Mesodermal cell (in vitro differentiated cells): ENCODE data around the gene ASB7.

Experiments used
- H3K27ac ChIP-seq: 2 replicates; pipeline ENCODE4 v1.7.0; 2013; ENCODE audit warnings: mild to moderate bottlenecking, low read depth, low read length, moderate library complexity; ENCODE audit not compliant: severe bottlenecking
- H3K36me3 ChIP-seq: 2 replicates; pipeline ENCODE4 v1.7.1; 2013; ENCODE audit warnings: mild to moderate bottlenecking, low read length, moderate library complexity; ENCODE audit not compliant: control insufficient read depth, insufficient read depth
- H3K4me1 ChIP-seq: one replicate; pipeline ENCODE4 v1.7.1; 2013; ENCODE audit warnings: mild to moderate bottlenecking, low read length; ENCODE audit not compliant: insufficient read depth, control insufficient read depth, poor library complexity, severe bottlenecking
- H3K4me3 ChIP-seq: 2 replicates; pipeline ENCODE4 v1.7.0; 2013; ENCODE audit warnings: low read length, control low read depth, mild to moderate bottlenecking; ENCODE audit not compliant: insufficient read depth, poor library complexity, severe bottlenecking; ENCODE audit errors: extremely low read depth
- H3K9me3 ChIP-seq: 2 replicates; pipeline ENCODE4 v1.7.1; 2013; ENCODE audit warnings: mild to moderate bottlenecking, low read length, moderate library complexity; ENCODE audit not compliant: control insufficient read depth
- WGBS, 2 experiments: methylation state at CpG; one replicate each; pipeline ENCODE4 v1.1.5; 2013; ENCODE audit warnings: missing lambda C conversion rate in 2 of 2; ENCODE audit not compliant: insufficient coverage in 2 of 2; 5-methylcytosine and 5-hydroxymethylcytosine counted together

The ASB7 gene

GRCh38 chr15:100692671-100693070 is 90.3 kb downstream of the ASB7 start:
- H3K4me3 ChIP-seq = no peak overlapping the region
- no peak overlapping the region for H3K27ac ChIP-seq
- peaks cover 3% of the 10 kb centered on the region for H3K4me1 ChIP-seq
- no peaks in the 10 kb centered on the region for H3K9me3 ChIP-seq
- WGBS, 2 experiments = 75 to 88% methylated on average over 5 to 6 of the region's 7 CpGs
- H3K36me3 ChIP-seq = no peaks in the 10 kb centered on the region

GRCh38 chr15:100693451-100693850 is 91.1 kb downstream of the ASB7 start:
- 81 to 100% methylated on average over 1 to 4 of the region's 4 CpGs for WGBS, 2 experiments
- Histone ChIP-seq H3K4me3 (no peak overlapping the region), H3K9me3 (no peaks in the 10 kb centered on the region), H3K36me3 (no peaks in the 10 kb centered on the region), H3K4me1 (peaks cover 3% of the 10 kb centered on the region), H3K27ac (no peak overlapping the region)

- Histone ChIP-seq H3K4me3 (no peak overlapping the region), H3K4me1 (peaks cover 3% of the 10 kb centered on the region), H3K36me3 (no peaks in the 10 kb centered on the region), H3K27ac (no peak overlapping the region), H3K9me3 (no peaks in the 10 kb centered on the region)
- WGBS, 2 experiments = 89 to 100% methylated on average over 2 to 3 of the region's 4 CpGs
Measured at GRCh38 chr15:100694381-100695021, 92.1 kb downstream of the ASB7 start.

GRCh38 chr15:100695048-100695447 is 92.7 kb downstream of the ASB7 start:
- H3K27ac ChIP-seq = no peak overlapping the region
- H3K9me3 ChIP-seq = no peaks in the 10 kb centered on the region
- peaks cover 3% of the 10 kb centered on the region for H3K4me1 ChIP-seq
- no peak overlapping the region for H3K4me3 ChIP-seq
- no peaks in the 10 kb centered on the region for H3K36me3 ChIP-seq
- WGBS, 2 experiments = no CpG with 5 or more reads among the region's 3 CpGs

- Histone ChIP-seq H3K9me3 (no peaks in the 10 kb centered on the region), H3K36me3 (no peaks in the 10 kb centered on the region), H3K4me3 (no peak overlapping the region), H3K27ac (no peak overlapping the region), H3K4me1 (peaks cover 3% of the 10 kb centered on the region)
- WGBS, 2 experiments = 87 to 100% methylated on average over 2 of the region's 3 CpGs
Measured at GRCh38 chr15:100696452-100696851, 94.1 kb downstream of the ASB7 start.
